ENCODE results near the gene VARS1. TPM values are rescaled to one million over a fixed set of nuclear protein-coding genes. Genes with fewer than 3 reads are reported as not detected.

The VARS1 gene
- total RNA-seq, 2 donors from 2014 or later = 38.5 to 49.9 TPM

- H3K36me3 ChIP-seq = no peaks in the 10 kb centered on the region
- no peak for TF ChIP-seq POLR2A (IDR thresholded peaks at IDR 0.05)
- no peak for TF ChIP-seq POLR2AphosphoS5 (IDR thresholded peaks at IDR 0.05)
- no peak for TF ChIP-seq CTCF (IDR thresholded peaks at IDR 0.05)
- no peaks in the 10 kb centered on the region for H3K27me3 ChIP-seq (replicated peaks; ENCODE audit: insufficient read depth)
- no peak overlapping the region for H3K27ac ChIP-seq
- no peak overlapping the region for H3K4me3 ChIP-seq
- no peaks in the 10 kb centered on the region for H3K9me3 ChIP-seq
- intact Hi-C loops (cut with DNase I) = no loop called here
- no peak for DNase-seq (ENCODE audit: low spot score)
- 83% methylated on average over 6 of the region's 6 CpGs for WGBS
- no peaks in the 10 kb centered on the region for H3K4me1 ChIP-seq (replicated peaks)
Measured at GRCh38 chr6:31767096-31767645, 28.4 kb downstream of the VARS1 start.

DNA sequence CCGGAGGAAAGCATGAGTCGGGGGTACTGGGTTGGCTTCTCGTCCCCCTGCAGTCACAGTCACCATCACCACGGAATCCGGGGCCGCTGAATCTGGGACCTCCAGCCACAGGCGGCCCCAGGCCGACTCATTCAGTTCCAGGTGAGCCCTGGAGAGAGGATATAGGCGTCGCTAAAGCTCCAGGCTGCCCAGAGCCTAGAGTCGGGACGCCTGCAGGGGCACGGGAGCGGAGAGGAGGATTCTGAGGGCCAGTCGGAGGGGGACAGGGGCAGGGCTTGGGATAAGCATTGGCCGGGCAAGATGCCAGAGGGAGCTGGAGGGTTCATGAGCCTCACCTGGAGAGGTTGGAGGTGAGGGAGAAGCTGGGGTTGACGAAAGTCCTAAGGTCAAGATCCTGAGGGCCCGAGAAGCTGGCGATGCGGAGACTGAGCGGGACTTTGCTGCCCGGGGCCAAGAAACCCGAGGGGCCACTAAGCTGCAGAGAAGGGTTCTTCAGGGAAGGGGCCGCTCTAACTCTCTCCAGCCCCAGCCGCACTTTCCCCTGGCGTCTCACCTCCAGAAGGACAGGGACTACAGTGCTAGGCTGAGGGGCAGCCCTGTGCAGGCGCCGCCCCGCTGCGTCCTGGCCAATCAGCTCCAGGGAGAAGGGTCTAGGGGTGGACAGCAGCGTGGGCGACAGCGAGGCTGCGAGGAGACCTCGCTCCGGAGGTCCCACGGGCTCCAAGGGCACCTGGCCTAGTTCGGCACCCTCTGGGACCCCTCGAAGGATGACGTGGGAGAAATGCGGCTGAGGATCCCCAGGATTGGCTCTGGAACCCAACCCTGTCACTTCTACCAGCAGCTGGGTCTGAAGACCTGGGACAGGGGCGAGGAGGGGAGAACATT lies 29.4 kb downstream of the VARS1 start:
- Histone ChIP-seq H3K4me1 (replicated peaks) (no peaks in the 10 kb centered on the region), H3K36me3 (no peaks in the 10 kb centered on the region), H3K27ac (no peak overlapping the region), H3K4me3 (peak overlapping the region in 1 of 2 donors; percentile 15), H3K9me3 (no peaks in the 10 kb centered on the region), H3K27me3 (replicated peaks; ENCODE audit: insufficient read depth) (no peaks in the 10 kb centered on the region)
- TF ChIP-seq POLR2AphosphoS5 (IDR thresholded peaks at IDR 0.05) (no peak), POLR2A (IDR thresholded peaks at IDR 0.05) (no peak), CTCF (IDR thresholded peaks at IDR 0.05) (no peak)
- no peak for DNase-seq (ENCODE audit: low spot score)
- intact Hi-C loops (cut with DNase I) = no loop called here
- 37% methylated on average over 42 of the region's 42 CpGs for WGBS

- H3K4me3 ChIP-seq = no peak overlapping the region
- intact Hi-C loops (cut with DNase I) = no loop called here
- H3K36me3 ChIP-seq = no peaks in the 10 kb centered on the region
- no peaks in the 10 kb centered on the region for H3K4me1 ChIP-seq (replicated peaks)
- no peak overlapping the region for H3K27ac ChIP-seq
- DNase-seq (ENCODE audit: low spot score) = no peak
- H3K27me3 ChIP-seq (replicated peaks; ENCODE audit: insufficient read depth) = no peaks in the 10 kb centered on the region
- no peaks in the 10 kb centered on the region for H3K9me3 ChIP-seq
- 93% methylated on average over 9 of the region's 9 CpGs for WGBS
- TF ChIP-seq CTCF (IDR thresholded peaks at IDR 0.05) = no peak
- TF ChIP-seq POLR2AphosphoS5 (IDR thresholded peaks at IDR 0.05) = no peak
- no peak for TF ChIP-seq POLR2A (IDR thresholded peaks at IDR 0.05)
Measured at GRCh38 chr6:31765559-31765909, 30.0 kb downstream of the VARS1 start.

DNA sequence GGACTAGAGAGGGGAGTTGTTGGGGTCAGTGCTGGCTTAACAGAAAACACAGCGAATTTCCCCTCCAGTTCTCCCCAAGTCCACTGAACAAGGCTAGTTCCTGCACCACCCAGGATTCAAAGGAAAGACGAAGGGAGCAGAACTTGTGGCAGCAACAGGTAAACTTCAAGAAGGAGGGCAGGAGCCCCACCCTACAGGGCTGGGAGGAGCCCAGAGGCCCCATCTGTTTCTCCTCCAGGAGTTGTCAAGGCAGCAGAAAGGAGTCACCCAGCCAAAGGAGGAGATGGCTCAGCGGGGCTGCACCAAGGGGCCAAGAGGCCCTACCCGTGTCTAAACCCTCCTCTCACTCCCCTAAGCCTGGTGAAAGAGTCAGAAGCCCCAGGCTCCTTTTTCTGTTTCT lies 31.4 kb downstream of the VARS1 start:
- Histone ChIP-seq H3K4me1 (replicated peaks) (no peaks in the 10 kb centered on the region), H3K9me3 (no peaks in the 10 kb centered on the region), H3K36me3 (no peaks in the 10 kb centered on the region), H3K27me3 (replicated peaks; ENCODE audit: insufficient read depth) (no peaks in the 10 kb centered on the region), H3K27ac (no peak overlapping the region), H3K4me3 (no peak overlapping the region)
- DNase-seq (ENCODE audit: low spot score) = no peak
- intact Hi-C loops (cut with DNase I) = no loop called here
- TF ChIP-seq POLR2AphosphoS5 (IDR thresholded peaks at IDR 0.05) (no peak), CTCF (IDR thresholded peaks at IDR 0.05) (no peak), POLR2A (IDR thresholded peaks at IDR 0.05) (no peak)
- WGBS = 90% methylated on average over 4 of the region's 4 CpGs

DNA sequence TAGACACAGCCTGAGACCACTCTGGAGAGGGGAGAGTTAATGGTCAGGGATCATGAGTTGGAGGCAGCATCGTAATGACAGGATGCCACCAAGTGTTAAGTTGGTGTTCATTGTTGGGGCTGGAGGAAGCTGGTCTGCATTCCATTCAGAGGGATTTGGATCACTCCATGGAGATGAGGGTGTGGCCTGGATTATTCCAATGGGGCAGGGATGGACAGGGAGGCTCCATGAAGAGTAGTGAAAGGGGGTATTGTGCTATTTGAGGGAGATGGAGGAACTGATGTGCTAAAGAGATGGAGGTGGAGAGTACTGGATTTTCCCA lies 32.0 kb downstream of the VARS1 start:
- H3K9me3 ChIP-seq = no peaks in the 10 kb centered on the region
- H3K27me3 ChIP-seq (replicated peaks; ENCODE audit: insufficient read depth) = no peaks in the 10 kb centered on the region
- WGBS = 20% methylated on average over 1 of the region's 1 CpG
- H3K4me3 ChIP-seq = no peak overlapping the region
- H3K4me1 ChIP-seq (replicated peaks) = no peaks in the 10 kb centered on the region
- TF ChIP-seq POLR2A (IDR thresholded peaks at IDR 0.05) (no peak), CTCF (IDR thresholded peaks at IDR 0.05) (no peak), POLR2AphosphoS5 (IDR thresholded peaks at IDR 0.05) (no peak)
- intact Hi-C loops (cut with DNase I) = no loop called here
- no peak for DNase-seq (ENCODE audit: low spot score)
- H3K27ac ChIP-seq = no peak overlapping the region
- H3K36me3 ChIP-seq = no peaks in the 10 kb centered on the region

Measured in prostate gland (tissue), 2 donors.